Astrocyte of the spinal cord (primary cell): ENCODE data around the gene HERC5.

Source experiments
- DNase-seq: peaks from one replicate; pipeline ENCODE4 v3.0.0; 2011; ENCODE audit warnings: low read depth, low spot score
- H3K4me3 ChIP-seq: 2 replicates; pipeline ENCODE4 v1.5.1; 2011; ENCODE audit warnings: low read depth, mild to moderate bottlenecking, low read length, moderate library complexity
- in situ Hi-C: cut with HindIII; loops from 2 replicates; pipeline ENCODE4 v1.10.0; 2017; ENCODE audit warnings: low sequenced_read_pairs
- TF ChIP-seq, protein P1 (sequence below): IDR thresholded peaks from 2 replicates; pipeline ENCODE4 v1.5.1; 2012; ENCODE audit warnings: low read depth, mild to moderate bottlenecking, low read length, inconsistent platforms

The HERC5 gene

DNA sequence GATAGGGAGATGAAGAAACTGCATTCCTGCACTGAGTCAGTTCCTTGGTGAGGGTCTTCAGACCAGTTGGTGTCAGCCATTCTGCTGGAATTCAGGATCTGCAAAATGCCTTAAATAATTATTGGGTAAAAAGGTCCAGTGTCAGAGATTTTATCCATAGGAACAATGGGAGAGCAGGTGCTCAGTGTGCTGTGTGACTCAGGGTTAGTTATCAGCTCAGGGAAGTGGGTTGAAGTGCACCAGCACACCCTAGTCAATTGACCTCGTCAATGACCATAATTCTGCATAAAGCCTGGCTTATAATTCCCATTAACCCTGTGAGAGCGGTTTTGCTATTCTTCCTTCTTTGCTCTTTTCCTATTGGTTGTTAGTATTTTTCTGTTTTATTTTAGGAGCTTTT lies 40.9 kb upstream of the HERC5 start:
- TF ChIP-seq, protein P1, sequence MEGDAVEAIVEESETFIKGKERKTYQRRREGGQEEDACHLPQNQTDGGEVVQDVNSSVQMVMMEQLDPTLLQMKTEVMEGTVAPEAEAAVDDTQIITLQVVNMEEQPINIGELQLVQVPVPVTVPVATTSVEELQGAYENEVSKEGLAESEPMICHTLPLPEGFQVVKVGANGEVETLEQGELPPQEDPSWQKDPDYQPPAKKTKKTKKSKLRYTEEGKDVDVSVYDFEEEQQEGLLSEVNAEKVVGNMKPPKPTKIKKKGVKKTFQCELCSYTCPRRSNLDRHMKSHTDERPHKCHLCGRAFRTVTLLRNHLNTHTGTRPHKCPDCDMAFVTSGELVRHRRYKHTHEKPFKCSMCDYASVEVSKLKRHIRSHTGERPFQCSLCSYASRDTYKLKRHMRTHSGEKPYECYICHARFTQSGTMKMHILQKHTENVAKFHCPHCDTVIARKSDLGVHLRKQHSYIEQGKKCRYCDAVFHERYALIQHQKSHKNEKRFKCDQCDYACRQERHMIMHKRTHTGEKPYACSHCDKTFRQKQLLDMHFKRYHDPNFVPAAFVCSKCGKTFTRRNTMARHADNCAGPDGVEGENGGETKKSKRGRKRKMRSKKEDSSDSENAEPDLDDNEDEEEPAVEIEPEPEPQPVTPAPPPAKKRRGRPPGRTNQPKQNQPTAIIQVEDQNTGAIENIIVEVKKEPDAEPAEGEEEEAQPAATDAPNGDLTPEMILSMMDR: no peak
- in situ Hi-C loops: no loop called here
- H3K4me3 ChIP-seq: no peak overlapping the region
- no peak for DNase-seq

DNA sequence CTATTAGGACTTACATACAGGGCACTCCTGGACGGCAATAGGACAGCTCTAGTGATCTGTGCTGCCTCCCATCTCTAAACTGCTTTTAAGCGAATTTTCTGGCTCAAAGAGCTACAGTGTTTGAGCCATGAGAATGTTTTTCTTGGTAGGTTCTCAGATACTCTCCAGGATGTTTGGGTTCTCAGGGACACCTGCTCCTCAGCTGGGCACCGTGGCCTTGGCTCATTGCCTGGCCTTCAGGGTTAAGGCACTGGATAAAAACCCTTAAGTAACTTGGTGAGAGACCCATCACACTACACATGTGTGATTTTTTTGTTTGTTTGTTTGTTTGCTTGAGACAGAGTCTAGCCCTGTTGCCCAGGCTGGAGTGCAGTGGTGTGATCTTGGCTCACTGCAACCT lies 38.5 kb upstream of the HERC5 start:
- no peak overlapping the region for H3K4me3 ChIP-seq
- no peak for DNase-seq
- TF ChIP-seq, protein P1: no peak
- in situ Hi-C loops: no loop called here

DNA sequence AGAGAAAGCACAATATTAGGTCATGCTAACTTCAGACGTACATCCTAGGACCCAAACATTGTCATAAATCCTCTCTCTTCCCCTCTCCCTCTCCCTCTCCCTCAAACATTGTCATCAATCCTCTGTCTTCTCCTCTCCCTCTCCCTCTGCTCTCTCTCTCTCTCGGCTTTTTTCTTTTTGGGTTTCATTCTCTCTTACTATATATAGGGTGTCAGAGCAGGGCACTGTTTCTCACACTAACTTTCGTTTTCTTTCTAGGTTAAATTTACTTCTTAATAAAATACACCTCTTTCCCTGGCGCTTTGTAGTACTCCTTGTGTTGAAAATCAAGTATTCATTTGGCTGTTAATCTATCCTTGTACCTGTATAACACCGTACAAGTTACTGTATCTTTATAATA lies 37.0 kb upstream of the HERC5 start:
- in situ Hi-C loops: no loop called here
- no peak for DNase-seq
- TF ChIP-seq, protein P1: no peak
- H3K4me3 ChIP-seq: no peak overlapping the region

DNA sequence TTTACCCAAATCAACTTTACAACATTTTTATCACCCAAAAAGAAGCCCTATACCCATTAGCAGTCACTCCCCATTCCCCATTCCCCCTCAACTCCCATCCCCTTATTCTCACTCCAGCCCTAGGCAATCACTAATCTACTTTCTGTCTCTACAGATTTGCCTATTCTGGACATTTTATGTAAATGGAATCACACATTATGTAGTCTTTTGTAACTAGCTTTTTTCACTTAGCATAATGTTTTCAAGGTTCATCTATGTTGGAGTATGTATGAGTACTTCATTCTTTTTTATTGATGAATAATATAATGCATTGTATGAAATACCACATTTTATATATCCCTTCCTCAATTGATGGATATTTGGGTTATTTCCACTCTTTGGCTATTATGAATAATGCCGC lies 36.1 kb upstream of the HERC5 start:
- DNase-seq: no peak
- TF ChIP-seq, protein P1: no peak
- H3K4me3 ChIP-seq: no peak overlapping the region
- in situ Hi-C loops: no loop called here

DNA sequence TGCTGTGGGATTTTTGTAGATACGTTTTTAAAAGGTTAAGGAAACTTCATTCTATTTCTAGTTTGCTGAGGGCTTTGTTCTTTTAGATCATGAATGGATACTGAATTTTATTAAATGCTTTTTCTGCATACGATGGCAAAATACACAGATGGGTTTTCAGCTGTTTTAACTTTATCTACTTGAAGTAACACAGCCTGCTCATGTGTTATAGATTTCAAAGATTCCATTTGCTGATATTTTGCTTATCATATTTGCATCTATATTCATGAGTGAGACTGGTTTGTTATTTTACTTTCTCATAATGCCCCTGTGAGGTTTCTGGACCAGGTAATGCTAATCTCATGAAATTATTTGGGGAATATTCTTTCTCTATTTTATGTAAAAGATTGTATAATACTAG lies 34.5 kb upstream of the HERC5 start:
- H3K4me3 ChIP-seq: no peak overlapping the region
- DNase-seq: no peak
- TF ChIP-seq, protein P1: no peak
- in situ Hi-C loops: no loop called here

DNA sequence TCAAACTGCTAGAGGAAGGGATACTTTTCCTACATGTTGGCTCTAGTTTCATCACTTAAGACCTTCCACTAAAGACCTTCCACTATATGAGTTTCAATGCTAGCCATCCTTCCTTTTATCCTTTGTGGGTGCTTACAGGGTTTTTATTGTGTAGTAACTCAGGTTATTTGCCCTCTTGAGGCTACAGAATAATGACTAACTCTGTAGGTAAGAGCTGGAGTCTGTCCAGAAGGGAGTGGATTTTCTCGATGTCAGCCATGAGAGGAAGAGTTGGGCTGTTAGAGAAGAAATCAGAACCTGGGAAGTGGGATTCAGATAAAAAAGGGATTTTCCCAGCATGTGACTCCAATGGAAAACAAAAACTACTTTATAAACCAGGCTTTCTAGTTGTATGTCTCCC lies 27.5 kb upstream of the HERC5 start:
- TF ChIP-seq, protein P1: no peak
- no peak overlapping the region for H3K4me3 ChIP-seq
- no peak for DNase-seq
- in situ Hi-C loops: no loop called here
